KMS-11 (cell line): ENCODE measurements around the gene ACSM6.
A peak's percentile ranks its signal among the peaks of the same experiment; 100 is the strongest.

Experiments
- H2AFZ ChIP-seq: fragments of 200-600 bp; sonication (generic); 2 replicates; pipeline ENCODE4 v1.6.1; 2016; ENCODE audit warnings: antibody characterized with exemption, mixed run types, low read depth
- H3K27ac ChIP-seq: fragments of 200-600 bp; sonication (generic); 2 replicates; pipeline ENCODE4 v1.6.1; 2016; ENCODE audit warnings: mild to moderate bottlenecking, mixed run types
- H3K27me3 ChIP-seq: fragments of 200-600 bp; sonication (generic); 2 replicates; pipeline ENCODE4 v1.6.1; 2017; ENCODE audit warnings: mild to moderate bottlenecking, low read depth, mixed run types, moderate library complexity; ENCODE audit not compliant: insufficient read depth
- H3K36me3 ChIP-seq: fragments of 200-600 bp; sonication (generic); 2 replicates; pipeline ENCODE4 v1.6.1; 2017; ENCODE audit warnings: mild to moderate bottlenecking, mixed run types; ENCODE audit not compliant: insufficient read depth
- H3K4me1 ChIP-seq: fragments of 200-600 bp; sonication (generic); 2 replicates; pipeline ENCODE4 v1.6.1; 2016; ENCODE audit warnings: mild to moderate bottlenecking, low read depth, mixed run types; ENCODE audit not compliant: poor library complexity, severe bottlenecking
- H3K4me2 ChIP-seq: fragments of 200-600 bp; sonication (generic); 2 replicates; pipeline ENCODE4 v1.7.0; 2016; ENCODE audit warnings: mild to moderate bottlenecking, mixed run types
- H3K4me3 ChIP-seq: fragments of 200-600 bp; sonication (generic); IDR thresholded peaks from 2 replicates; pipeline ENCODE4 v1.6.1; 2017; ENCODE audit warnings: low read depth, low read length, mixed read lengths; ENCODE audit not compliant: insufficient read depth
- H3K79me2 ChIP-seq: fragments of 200-600 bp; sonication (generic); 2 replicates; pipeline ENCODE4 v1.6.1; 2016; ENCODE audit warnings: low read depth, mixed run types; ENCODE audit not compliant: insufficient read depth
- H3K9ac ChIP-seq: fragments of 200-600 bp; sonication (generic); 2 replicates; pipeline ENCODE4 v1.6.1; 2016; ENCODE audit warnings: mild to moderate bottlenecking, mixed run types
- H4K20me1 ChIP-seq: fragments of 200-600 bp; sonication (generic); 2 replicates; pipeline ENCODE4 v1.6.1; 2016; ENCODE audit warnings: mild to moderate bottlenecking, mixed run types; ENCODE audit not compliant: insufficient read depth
- CTCF ChIP-seq: fragments of 200-600 bp; sonication (generic); conservative IDR thresholded peaks from 2 replicates; pipeline ENCODE4 v1.6.1; 2017; ENCODE audit warnings: low read depth, mild to moderate bottlenecking, antibody characterized with exemption, low read length, moderate library complexity, mixed read lengths

The ACSM6 gene

DNA sequence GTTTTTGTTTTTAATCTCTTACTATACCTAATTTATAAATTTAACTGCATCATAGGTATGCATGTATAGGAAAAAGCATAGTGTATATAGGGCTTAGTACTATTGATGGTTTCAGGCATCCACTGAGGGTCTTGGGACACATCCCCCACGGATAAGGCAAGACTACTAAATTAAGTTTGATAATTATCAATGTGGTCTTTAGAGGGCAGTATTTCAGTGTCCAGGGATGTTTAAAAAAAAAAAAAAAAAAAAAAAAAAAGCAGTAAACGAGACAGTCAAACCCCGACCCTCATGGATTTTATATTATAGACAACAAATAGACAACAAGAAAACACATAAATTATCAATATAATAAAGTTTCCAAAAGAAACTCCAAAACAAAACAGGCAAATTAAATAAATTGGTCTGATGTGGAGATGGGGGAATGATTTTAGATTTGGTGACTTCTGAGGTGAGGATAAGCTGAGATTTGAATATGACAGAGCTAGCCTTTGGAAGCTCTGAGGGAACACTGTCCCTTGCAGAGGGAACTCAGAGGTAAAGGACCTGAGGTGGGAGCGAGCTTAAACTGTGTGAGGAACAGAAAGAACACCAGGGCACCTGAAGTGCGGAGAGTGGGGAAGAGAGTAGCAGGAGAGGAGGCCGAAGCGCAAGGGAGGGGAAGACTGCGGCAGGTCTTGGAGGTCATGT, 14.8 kb downstream of the ACSM6 start:
- peak; percentile 37; the same call in 1 of the 2 replicates for TF ChIP-seq CTCF
- Histone ChIP-seq H3K4me3 (no peak overlapping the region), H3K4me2 (no peak overlapping the region), H3K36me3 (no peaks in the 10 kb centered on the region), H3K9ac (no peak overlapping the region), H3K27ac (no peak overlapping the region), H3K79me2 (no peaks in the 10 kb centered on the region), H2AFZ (no peak overlapping the region), H4K20me1 (no peaks in the 10 kb centered on the region), H3K4me1 (no peaks in the 10 kb centered on the region), H3K27me3 (no peaks in the 10 kb centered on the region)

- Histone ChIP-seq H3K4me2 (no peak overlapping the region), H2AFZ (no peak overlapping the region), H3K4me3 (no peak overlapping the region), H3K4me1 (no peaks in the 10 kb centered on the region), H3K36me3 (no peaks in the 10 kb centered on the region), H3K79me2 (no peaks in the 10 kb centered on the region), H3K27ac (no peak overlapping the region), H4K20me1 (no peaks in the 10 kb centered on the region), H3K9ac (no peak overlapping the region), H3K27me3 (no peaks in the 10 kb centered on the region)
- no peak for TF ChIP-seq CTCF
Measured at GRCh38 chr10:95209509-95210127, 15.6 kb downstream of the ACSM6 start.

DNA sequence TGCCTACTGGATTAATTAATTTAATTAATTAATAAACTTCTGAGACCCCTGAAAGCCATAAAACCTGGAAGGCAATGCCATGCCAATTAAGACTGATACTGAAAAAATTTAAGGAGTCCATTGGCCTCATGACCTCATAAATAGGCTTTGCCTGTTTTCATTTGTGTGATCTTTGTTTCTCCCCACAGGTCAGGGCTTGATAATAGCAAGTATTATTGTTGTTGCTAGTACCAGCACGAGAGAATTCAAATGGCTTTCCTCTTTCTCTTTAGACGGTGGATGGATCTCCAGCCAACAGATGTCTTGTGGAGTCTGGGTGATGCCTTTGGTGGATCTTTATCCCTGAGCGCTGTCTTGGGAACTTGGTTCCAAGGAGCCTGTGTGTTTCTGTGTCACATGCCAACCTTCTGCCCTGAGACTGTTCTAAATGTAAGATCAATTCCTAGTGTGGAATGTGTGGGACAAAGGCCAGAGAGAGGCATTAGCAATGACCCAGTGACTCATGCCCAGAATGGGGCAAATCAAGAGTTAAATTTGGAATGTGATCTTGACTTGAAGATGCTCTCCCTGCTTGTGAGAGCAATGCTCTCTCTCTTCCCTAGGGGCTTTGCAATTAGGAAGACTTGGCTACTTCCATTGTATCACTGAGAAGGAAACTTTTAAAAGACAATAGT, 17.7 kb downstream of the ACSM6 start:
- H4K20me1 ChIP-seq, result no peaks in the 10 kb centered on the region
- TF ChIP-seq CTCF, result no peak
- no peak overlapping the region for H3K9ac ChIP-seq
- no peak overlapping the region for H2AFZ ChIP-seq
- no peak overlapping the region for H3K27ac ChIP-seq
- no peaks in the 10 kb centered on the region for H3K36me3 ChIP-seq
- no peaks in the 10 kb centered on the region for H3K79me2 ChIP-seq
- no peaks in the 10 kb centered on the region for H3K27me3 ChIP-seq
- H3K4me1 ChIP-seq, result no peaks in the 10 kb centered on the region
- H3K4me2 ChIP-seq, result no peak overlapping the region
- no peak overlapping the region for H3K4me3 ChIP-seq

DNA sequence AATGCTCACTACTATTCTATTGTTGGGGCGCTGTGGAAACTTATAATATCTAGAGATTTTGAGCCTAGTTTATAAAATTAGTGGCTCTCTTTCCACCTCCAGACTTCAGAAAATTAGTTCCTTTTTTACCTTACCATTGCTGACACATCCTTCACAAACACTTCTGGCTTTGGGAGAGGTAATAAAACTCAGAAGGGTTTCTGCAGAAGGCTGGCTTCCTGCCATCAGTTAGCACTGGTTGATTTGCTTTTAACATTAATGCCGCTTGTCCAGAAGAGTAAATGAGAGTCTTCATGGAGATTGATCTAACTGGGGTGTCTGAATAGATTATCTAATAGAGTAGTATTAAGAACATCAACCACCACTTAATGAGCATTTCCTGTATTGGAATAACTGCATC, 20.3 kb downstream of the ACSM6 start:
- Histone ChIP-seq H3K4me2 (no peak overlapping the region), H3K36me3 (no peaks in the 10 kb centered on the region), H3K27ac (no peak overlapping the region), H3K27me3 (no peaks in the 10 kb centered on the region), H4K20me1 (no peaks in the 10 kb centered on the region), H3K4me3 (no peak overlapping the region), H3K4me1 (no peaks in the 10 kb centered on the region), H3K9ac (no peak overlapping the region), H3K79me2 (no peaks in the 10 kb centered on the region), H2AFZ (no peak overlapping the region)
- TF ChIP-seq CTCF, result no peak
